Activated T-cell treated with anti-CD3 and anti-CD28 coated beads, Interleukin-2, amount 50 U/mL, for 24 hours (primary cell): ENCODE results near the gene DMD.

Source experiments
- DNase-seq: peaks from one replicate; pipeline ENCODE4 v3.0.0-alpha.2; 2020
- H3K27ac Mint-ChIP-seq: 2 replicates; pipeline ENCODE4 v1.8.0; 2020; ENCODE audit warnings: mild to moderate bottlenecking, mixed read lengths
- H3K27me3 Mint-ChIP-seq: 2 replicates; pipeline ENCODE4 v1.8.0; 2020; ENCODE audit warnings: mixed read lengths
- H3K36me3 Mint-ChIP-seq: 2 replicates; pipeline ENCODE4 v1.8.0; 2020; ENCODE audit warnings: low read depth, mixed read lengths
- H3K4me1 Mint-ChIP-seq: 2 replicates; pipeline ENCODE4 v1.8.0; 2020; ENCODE audit warnings: low read depth, mixed read lengths
- H3K4me3 Mint-ChIP-seq: 2 replicates; pipeline ENCODE4 v1.8.0; 2020; ENCODE audit warnings: mild to moderate bottlenecking, moderate library complexity, mixed read lengths
- H3K9me3 Mint-ChIP-seq: 2 replicates; pipeline ENCODE4 v1.8.0; 2020; ENCODE audit warnings: mixed read lengths

The DMD gene

DNA sequence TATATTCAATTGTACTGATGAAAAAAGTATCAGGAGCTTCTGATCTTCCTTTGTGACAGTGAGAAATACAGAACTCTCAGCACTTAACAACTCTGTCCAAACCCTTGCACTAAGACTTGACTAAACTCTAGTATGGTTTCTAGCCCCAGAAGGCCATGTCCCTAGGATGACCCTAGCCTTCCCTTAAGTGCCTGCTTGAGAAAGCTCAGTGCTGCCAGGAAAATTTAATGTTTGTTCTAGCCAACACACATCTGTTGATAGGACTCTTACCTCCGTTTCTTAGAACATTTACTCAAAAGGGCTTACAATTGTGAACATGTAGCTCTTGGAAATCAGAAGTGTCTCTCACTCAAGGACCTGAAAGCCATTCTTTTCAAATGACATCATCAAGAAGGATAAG lies 1084.4 kb downstream of the DMD start:
- Mint-ChIP-seq H3K27ac (no peak overlapping the region), H3K27me3 (no peaks in the 10 kb centered on the region), H3K36me3 (no peaks in the 10 kb centered on the region), H3K4me1 (no peaks in the 10 kb centered on the region), H3K9me3 (no peaks in the 10 kb centered on the region), H3K4me3 (no peak overlapping the region)
- DNase-seq: no peak

DNA sequence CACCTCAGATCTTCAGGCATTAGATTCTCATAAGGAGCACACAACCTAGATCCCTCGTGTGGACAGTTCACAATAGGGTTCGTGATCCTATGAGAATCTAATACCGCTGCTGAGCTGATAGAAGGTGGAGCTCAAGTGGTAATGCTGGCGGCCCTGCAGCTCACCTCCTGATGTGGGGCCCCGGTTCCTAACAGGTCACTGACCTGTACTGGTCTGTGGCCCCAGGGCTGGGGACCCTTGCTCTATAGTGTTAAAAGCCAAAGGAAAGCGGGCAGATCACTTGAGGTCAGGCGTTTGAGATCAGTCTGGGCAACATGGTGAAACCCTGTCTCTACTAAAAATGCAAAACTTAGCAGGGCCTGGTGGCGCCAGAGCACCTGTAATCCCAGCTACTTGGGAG lies 1092.5 kb downstream of the DMD start:
- H3K36me3 Mint-ChIP-seq: no peaks in the 10 kb centered on the region
- no peaks in the 10 kb centered on the region for H3K4me1 Mint-ChIP-seq
- H3K4me3 Mint-ChIP-seq: no peak overlapping the region
- no peaks in the 10 kb centered on the region for H3K27me3 Mint-ChIP-seq
- no peak for DNase-seq
- H3K9me3 Mint-ChIP-seq: no peaks in the 10 kb centered on the region
- no peak overlapping the region for H3K27ac Mint-ChIP-seq

GRCh38 chrX:32116047-32116446 lies 1095.3 kb downstream of the DMD start:
- H3K9me3 Mint-ChIP-seq: no peaks in the 10 kb centered on the region
- no peaks in the 10 kb centered on the region for H3K36me3 Mint-ChIP-seq
- no peak overlapping the region for H3K27ac Mint-ChIP-seq
- no peak for DNase-seq
- H3K4me1 Mint-ChIP-seq: no peaks in the 10 kb centered on the region
- H3K4me3 Mint-ChIP-seq: no peak overlapping the region
- no peaks in the 10 kb centered on the region for H3K27me3 Mint-ChIP-seq

GRCh38 chrX:32087663-32088062 lies 1123.7 kb downstream of the DMD start:
- Mint-ChIP-seq H3K27me3 (peaks cover 6% of the 10 kb centered on the region), H3K9me3 (peaks cover 1% of the 10 kb centered on the region), H3K4me3 (no peak overlapping the region), H3K4me1 (no peaks in the 10 kb centered on the region), H3K27ac (no peak overlapping the region), H3K36me3 (no peaks in the 10 kb centered on the region)
- no peak for DNase-seq

GRCh38 chrX:32084757-32085156 lies 1126.6 kb downstream of the DMD start:
- no peak overlapping the region for H3K4me3 Mint-ChIP-seq
- no peaks in the 10 kb centered on the region for H3K4me1 Mint-ChIP-seq
- H3K27ac Mint-ChIP-seq: no peak overlapping the region
- H3K27me3 Mint-ChIP-seq: peaks cover 2% of the 10 kb centered on the region
- no peaks in the 10 kb centered on the region for H3K36me3 Mint-ChIP-seq
- H3K9me3 Mint-ChIP-seq: peaks cover 2% of the 10 kb centered on the region
- no peak for DNase-seq

DNA sequence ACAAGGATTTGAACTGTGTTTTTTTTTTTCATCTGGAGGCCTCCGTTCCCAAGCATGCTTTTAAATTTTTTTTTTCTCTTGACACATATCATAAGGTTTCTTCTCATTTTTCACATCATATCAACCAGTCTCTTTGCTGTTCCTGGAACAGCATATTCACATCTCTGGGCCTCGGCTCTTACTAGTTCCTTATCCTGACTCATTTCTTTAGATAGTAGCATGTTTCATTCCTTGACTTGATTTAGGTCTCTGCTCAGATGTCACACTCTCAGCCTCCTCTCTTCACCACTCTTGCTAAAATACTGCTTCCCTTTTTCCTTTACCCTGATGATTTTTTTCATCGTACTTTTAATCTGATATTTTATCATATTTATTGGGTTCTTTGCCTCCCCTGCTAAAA lies 1163.1 kb downstream of the DMD start:
- Mint-ChIP-seq H3K27me3 (peaks cover 18% of the 10 kb centered on the region), H3K4me3 (no peak overlapping the region), H3K4me1 (no peaks in the 10 kb centered on the region), H3K27ac (no peak overlapping the region), H3K36me3 (no peaks in the 10 kb centered on the region), H3K9me3 (peaks cover 3% of the 10 kb centered on the region)
- no peak for DNase-seq

- H3K27me3 Mint-ChIP-seq: peaks cover 8% of the 10 kb centered on the region
- no peaks in the 10 kb centered on the region for H3K36me3 Mint-ChIP-seq
- H3K4me3 Mint-ChIP-seq: no peak overlapping the region
- no peak for DNase-seq
- H3K4me1 Mint-ChIP-seq: no peaks in the 10 kb centered on the region
- H3K27ac Mint-ChIP-seq: no peak overlapping the region
- peaks cover 3% of the 10 kb centered on the region for H3K9me3 Mint-ChIP-seq
Measured at GRCh38 chrX:32045149-32045548, 1166.2 kb downstream of the DMD start.

GRCh38 chrX:32041181-32041580 lies 1170.2 kb downstream of the DMD start:
- Mint-ChIP-seq H3K4me1 (no peaks in the 10 kb centered on the region), H3K27me3 (peaks cover 9% of the 10 kb centered on the region), H3K27ac (no peak overlapping the region), H3K36me3 (no peaks in the 10 kb centered on the region), H3K9me3 (peaks cover 4% of the 10 kb centered on the region), H3K4me3 (no peak overlapping the region)
- DNase-seq: no peak

DNA sequence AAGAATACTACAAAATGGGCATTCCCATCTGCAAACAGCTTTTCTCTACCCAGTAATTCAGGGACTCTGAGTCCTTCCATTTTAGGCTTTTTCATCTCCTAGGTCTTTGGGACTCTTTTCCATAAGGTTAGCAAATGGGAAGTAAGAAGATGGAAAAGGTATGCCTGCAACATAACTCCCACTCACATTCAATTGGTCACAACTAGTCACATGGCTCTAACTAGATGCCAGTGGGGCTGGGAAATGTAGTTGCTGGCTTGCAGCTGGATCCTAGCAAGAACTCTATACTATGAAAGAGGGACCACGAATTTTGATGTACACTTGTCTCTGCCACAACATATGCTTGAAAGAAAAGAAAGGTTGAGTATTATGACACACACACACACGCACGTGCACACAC lies 1184.6 kb downstream of the DMD start:
- no peak for DNase-seq
- Mint-ChIP-seq H3K4me1 (no peaks in the 10 kb centered on the region), H3K36me3 (no peaks in the 10 kb centered on the region), H3K9me3 (peaks cover 3% of the 10 kb centered on the region), H3K27me3 (peaks cover 6% of the 10 kb centered on the region), H3K27ac (no peak overlapping the region), H3K4me3 (no peak overlapping the region)

GRCh38 chrX:32024072-32024471 lies 1187.3 kb downstream of the DMD start:
- H3K9me3 Mint-ChIP-seq: peaks cover 3% of the 10 kb centered on the region
- no peak overlapping the region for H3K4me3 Mint-ChIP-seq
- no peaks in the 10 kb centered on the region for H3K36me3 Mint-ChIP-seq
- peaks cover 10% of the 10 kb centered on the region for H3K27me3 Mint-ChIP-seq
- no peak for DNase-seq
- no peak overlapping the region for H3K27ac Mint-ChIP-seq
- H3K4me1 Mint-ChIP-seq: no peaks in the 10 kb centered on the region

DNA sequence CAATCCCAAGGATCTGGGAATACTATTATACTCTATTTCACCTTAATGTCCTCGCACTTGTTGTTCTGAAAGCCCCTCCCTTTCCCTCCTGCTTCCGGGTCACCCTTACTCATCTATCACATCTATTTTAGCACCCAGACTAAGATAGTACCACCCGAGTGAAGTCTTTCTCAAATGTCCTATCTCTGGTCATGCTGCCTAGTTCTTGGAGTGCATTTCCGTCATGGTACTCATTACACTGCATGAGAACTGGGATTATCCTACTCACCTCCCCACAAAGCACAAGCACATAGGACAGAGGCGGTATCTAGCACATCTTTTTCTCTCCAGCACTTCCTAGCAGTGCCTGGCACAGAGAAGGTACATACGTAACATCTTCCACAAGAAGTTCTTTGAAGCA lies 1195.2 kb downstream of the DMD start:
- Mint-ChIP-seq H3K27me3 (peaks cover 3% of the 10 kb centered on the region), H3K36me3 (no peaks in the 10 kb centered on the region), H3K9me3 (no peaks in the 10 kb centered on the region), H3K27ac (no peak overlapping the region), H3K4me1 (no peaks in the 10 kb centered on the region), H3K4me3 (no peak overlapping the region)
- no peak for DNase-seq

DNA sequence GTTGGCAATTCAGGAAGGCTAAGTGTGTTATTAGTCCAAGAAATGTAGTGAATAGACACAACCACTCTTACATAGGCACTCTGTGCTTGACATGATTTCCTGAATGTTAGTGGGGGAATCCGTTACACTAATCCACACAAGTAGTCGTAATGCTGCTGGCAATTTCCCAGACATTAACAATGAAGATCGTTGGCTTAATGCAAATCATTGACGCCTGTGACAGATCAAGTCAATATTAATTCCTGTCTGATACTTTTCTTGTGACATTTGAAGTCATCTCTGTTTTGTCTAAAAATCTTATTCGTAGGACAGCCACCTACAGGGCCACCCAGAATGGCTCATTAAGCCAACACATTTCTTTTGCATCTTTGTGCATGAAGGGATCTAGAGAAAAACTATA lies 1200.4 kb downstream of the DMD start:
- H3K4me3 Mint-ChIP-seq: no peak overlapping the region
- no peaks in the 10 kb centered on the region for H3K36me3 Mint-ChIP-seq
- H3K9me3 Mint-ChIP-seq: no peaks in the 10 kb centered on the region
- H3K27ac Mint-ChIP-seq: no peak overlapping the region
- H3K4me1 Mint-ChIP-seq: no peaks in the 10 kb centered on the region
- DNase-seq: no peak
- H3K27me3 Mint-ChIP-seq: no peaks in the 10 kb centered on the region

DNA sequence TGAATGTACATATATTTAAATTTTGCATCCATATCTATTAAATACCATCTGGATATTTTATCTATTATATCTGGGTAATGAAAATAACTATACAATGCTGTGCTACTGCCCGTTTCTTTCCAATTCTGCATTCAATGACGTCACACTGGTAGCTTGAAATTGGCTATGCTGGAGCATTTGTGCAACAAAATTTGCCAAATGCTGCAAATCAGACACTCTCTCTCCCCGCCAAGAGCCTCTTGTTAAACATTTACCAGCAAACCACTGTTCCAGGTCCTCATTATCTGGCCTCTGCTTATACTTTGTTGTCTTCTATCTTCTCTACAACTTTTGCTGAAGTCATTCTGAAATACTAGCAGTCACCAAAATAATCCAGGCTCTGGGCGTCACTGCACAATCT lies 1201.1 kb downstream of the DMD start:
- Mint-ChIP-seq H3K4me1 (no peaks in the 10 kb centered on the region), H3K4me3 (no peak overlapping the region)

DNA sequence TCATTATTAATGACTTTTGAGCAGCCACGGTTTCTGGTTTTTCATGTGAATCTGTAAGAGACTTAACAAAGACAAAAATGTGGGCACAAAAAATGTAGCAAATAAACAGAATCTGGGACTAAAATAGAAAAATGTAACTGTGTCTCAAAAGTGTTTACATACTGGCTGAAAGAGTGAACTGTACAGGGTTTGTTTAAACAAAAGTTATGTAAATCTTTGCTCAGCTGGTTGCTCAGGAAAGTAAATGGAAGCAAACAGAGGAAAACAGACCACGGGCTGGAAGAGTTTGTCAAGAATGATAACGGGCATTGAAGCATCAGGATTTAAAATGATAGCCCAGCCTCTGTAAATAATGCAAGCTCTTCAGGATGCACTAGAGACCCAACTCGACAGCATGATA lies 1217.7 kb downstream of the DMD start:
- H3K36me3 Mint-ChIP-seq: no peaks in the 10 kb centered on the region
- no peaks in the 10 kb centered on the region for H3K4me1 Mint-ChIP-seq
- no peak overlapping the region for H3K27ac Mint-ChIP-seq
- no peak overlapping the region for H3K4me3 Mint-ChIP-seq
- no peak for DNase-seq
- no peaks in the 10 kb centered on the region for H3K9me3 Mint-ChIP-seq
- peaks cover 2% of the 10 kb centered on the region for H3K27me3 Mint-ChIP-seq

More for the DNA sequence above, 1201.1 kb downstream of the DMD start:
- no peak for DNase-seq
- no peaks in the 10 kb centered on the region for H3K27me3 Mint-ChIP-seq
- H3K27ac Mint-ChIP-seq: no peak overlapping the region
- no peaks in the 10 kb centered on the region for H3K9me3 Mint-ChIP-seq
- H3K36me3 Mint-ChIP-seq: no peaks in the 10 kb centered on the region

- Mint-ChIP-seq H3K4me1 (no peaks in the 10 kb centered on the region), H3K9me3 (peaks cover 2% of the 10 kb centered on the region), H3K27ac (no peak overlapping the region), H3K4me3 (no peak overlapping the region), H3K27me3 (peaks cover 8% of the 10 kb centered on the region), H3K36me3 (no peaks in the 10 kb centered on the region)
- no peak for DNase-seq
Measured at GRCh38 chrX:31988975-31989374, 1222.4 kb downstream of the DMD start.

- peaks cover 8% of the 10 kb centered on the region for H3K27me3 Mint-ChIP-seq
- no peaks in the 10 kb centered on the region for H3K4me1 Mint-ChIP-seq
- H3K36me3 Mint-ChIP-seq: no peaks in the 10 kb centered on the region
- peaks cover 2% of the 10 kb centered on the region for H3K9me3 Mint-ChIP-seq
- DNase-seq: no peak
- no peak overlapping the region for H3K27ac Mint-ChIP-seq
- H3K4me3 Mint-ChIP-seq: no peak overlapping the region
Measured at GRCh38 chrX:31981546-31982062, 1229.7 kb downstream of the DMD start.
